Breast epithelium (tissue), 4 donors: Measurements from ENCODE around the gene GLO1. TPM values are rescaled to one million over a fixed set of nuclear protein-coding genes. Genes with fewer than 3 reads are reported as not detected.

ENCODE experiments used
- DNase-seq, 2 donors: peaks; one replicate each; pipeline ENCODE4 v3.0.0-alpha.2; 2019; ENCODE audit warnings: low spot score in 2 of 2
- H3K27ac ChIP-seq, 2 donors: fragments of 200-600 bp; sonication (generic) in 1 of 2; one replicate each; pipeline ENCODE4 v1.5.1; 2016 to 2019; ENCODE audit warnings: mild to moderate bottlenecking in 1 of 2
- H3K27me3 ChIP-seq, 2 donors: fragments of 200-600 bp; sonication (generic) in 1 of 2; one replicate each; pipeline versions ENCODE4 v1.5.1 to v1.6.0; 2017 to 2019; ENCODE audit warnings: control low read depth in 1 of 2, mild to moderate bottlenecking in 1 of 2
- H3K36me3 ChIP-seq: fragments of 200-600 bp; one replicate; pipeline ENCODE4 v1.5.1; 2019
- H3K4me1 ChIP-seq, 2 donors: fragments of 200-600 bp; sonication (generic); one replicate each; pipeline ENCODE4 v1.5.1; 2016 to 2019; ENCODE audit warnings: control low read depth in 1 of 2
- H3K4me3 ChIP-seq, 3 donors: fragments of 200-600 bp; sonication (generic); 1 replicate in 2 of 3; 2 replicates in 1 of 3; pipeline ENCODE4 v1.5.1; 2016 to 2019; ENCODE audit warnings: mild to moderate bottlenecking in 3 of 3, moderate library complexity in 2 of 3
- H3K9me3 ChIP-seq, 2 donors: fragments of 200-600 bp; sonication (generic) in 1 of 2; one replicate each; pipeline ENCODE4 v1.5.1; 2016 to 2019; ENCODE audit warnings: control low read depth in 1 of 2
- POLR2A ChIP-seq: fragments of 450-650 bp; IDR thresholded peaks from one replicate; pipeline ENCODE4 v1.6.1; 2016; ENCODE audit warnings: antibody characterized with exemption, mild to moderate bottlenecking, moderate library complexity
- POLR2AphosphoS5 ChIP-seq, 3 donors: sonication (generic); formaldehyde crosslinking; IDR thresholded peaks; one replicate each; pipeline ENCODE4 v1.6.1; 2017; ENCODE audit warnings: antibody characterized with exemption in 3 of 3
- intact Hi-C: fragments of 100-400 bp; cut with DNase I; formaldehyde crosslinking; loops from one replicate; pipeline ENCODE4 v1.15.1; 2023; ENCODE audit warnings: low total_unique reads
- total RNA-seq, 3 donors: library from RNA; depleted of rRNA; stranded (reverse); fragments of >200 nt; gene quantifications; one replicate each; pipeline ENCODE4 v1.1.0, GENCODE V29; 2016
- TF ChIP-seq, protein P1 (sequence below), 3 donors: fragments of 450-650 bp; IDR thresholded peaks; one replicate each; pipeline ENCODE4 v1.5.1; 2016 to 2017; ENCODE audit warnings: antibody characterized with exemption in 3 of 3, mild to moderate bottlenecking in 3 of 3, moderate library complexity in 3 of 3

GLO1 gene
- total RNA-seq, 3 donors from 2014 or later: 59.0 to 113 (median 79.3) TPM

DNA sequence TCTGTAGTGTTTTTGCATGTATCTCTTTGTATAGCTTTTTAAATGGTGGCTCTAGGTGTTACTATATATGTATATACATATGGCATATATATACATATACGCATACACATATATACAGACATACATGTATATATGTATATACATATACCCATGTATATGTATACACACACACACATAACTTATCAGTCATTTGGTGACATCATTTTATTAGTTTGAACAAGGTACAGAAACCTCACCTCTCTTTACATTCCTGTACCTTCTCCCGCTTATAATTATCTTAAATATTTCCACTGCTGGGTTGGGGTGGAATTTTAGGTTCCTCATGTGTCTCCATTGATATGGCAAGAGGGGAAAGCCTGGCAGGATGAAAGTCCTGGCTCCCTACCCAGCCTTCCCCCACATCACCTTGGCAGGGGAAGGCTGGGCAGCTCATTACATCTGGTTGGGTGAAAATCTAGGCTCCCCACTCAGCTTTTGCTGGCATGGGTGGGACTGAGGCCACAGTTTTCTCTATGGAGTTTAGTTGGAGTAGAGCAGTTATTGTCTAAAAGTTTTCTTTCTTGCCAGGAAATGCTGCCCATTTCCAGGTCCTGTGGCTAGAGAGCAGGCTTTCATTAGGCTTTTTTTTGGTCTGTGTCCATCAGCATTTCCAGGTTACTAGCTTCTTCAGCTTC, 7.6 kb downstream of the GLO1 start:
- Histone ChIP-seq H3K9me3 (peaks cover 0 to 11% of the 10 kb centered on the region in 2 donors), H3K4me3 (no peak overlapping the region), H3K27ac (no peak overlapping the region), H3K36me3 (no peaks in the 10 kb centered on the region), H3K27me3 (no peaks in the 10 kb centered on the region), H3K4me1 (no peaks in the 10 kb centered on the region)
- DNase-seq: no peak
- TF ChIP-seq POLR2A (no peak), POLR2AphosphoS5 (IDR thresholded peaks at IDR 0.05) (no peak)
- TF ChIP-seq, protein P1, sequence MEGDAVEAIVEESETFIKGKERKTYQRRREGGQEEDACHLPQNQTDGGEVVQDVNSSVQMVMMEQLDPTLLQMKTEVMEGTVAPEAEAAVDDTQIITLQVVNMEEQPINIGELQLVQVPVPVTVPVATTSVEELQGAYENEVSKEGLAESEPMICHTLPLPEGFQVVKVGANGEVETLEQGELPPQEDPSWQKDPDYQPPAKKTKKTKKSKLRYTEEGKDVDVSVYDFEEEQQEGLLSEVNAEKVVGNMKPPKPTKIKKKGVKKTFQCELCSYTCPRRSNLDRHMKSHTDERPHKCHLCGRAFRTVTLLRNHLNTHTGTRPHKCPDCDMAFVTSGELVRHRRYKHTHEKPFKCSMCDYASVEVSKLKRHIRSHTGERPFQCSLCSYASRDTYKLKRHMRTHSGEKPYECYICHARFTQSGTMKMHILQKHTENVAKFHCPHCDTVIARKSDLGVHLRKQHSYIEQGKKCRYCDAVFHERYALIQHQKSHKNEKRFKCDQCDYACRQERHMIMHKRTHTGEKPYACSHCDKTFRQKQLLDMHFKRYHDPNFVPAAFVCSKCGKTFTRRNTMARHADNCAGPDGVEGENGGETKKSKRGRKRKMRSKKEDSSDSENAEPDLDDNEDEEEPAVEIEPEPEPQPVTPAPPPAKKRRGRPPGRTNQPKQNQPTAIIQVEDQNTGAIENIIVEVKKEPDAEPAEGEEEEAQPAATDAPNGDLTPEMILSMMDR (IDR thresholded peaks at IDR 0.05): no peak
- intact Hi-C loops: no loop called here

DNA sequence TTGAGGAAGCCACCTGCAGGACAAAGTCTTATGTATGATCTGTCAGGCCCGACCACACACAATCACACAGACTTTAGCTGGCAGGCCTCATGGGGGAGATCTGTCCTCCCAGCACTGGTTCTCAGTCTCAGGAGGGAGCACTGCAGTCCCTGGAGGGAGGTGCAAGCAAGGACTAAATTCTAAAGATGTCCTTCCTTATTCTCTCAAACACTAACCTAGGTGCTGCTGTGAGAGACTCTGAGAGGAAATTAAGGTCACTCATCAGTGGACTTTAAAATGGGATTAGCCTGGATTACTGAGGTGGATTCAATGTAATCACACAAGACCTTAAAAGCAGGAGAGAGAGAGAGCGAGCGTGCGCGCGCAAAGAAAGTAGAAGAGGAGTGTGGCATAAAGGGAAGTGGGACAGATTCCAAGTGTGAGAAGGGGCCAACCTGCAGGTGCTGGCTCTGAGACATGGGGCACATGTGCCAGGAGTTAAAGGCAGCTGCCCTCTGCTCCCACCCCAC, 14.3 kb downstream of the GLO1 start:
- Histone ChIP-seq H3K4me3 (no peak overlapping the region), H3K27ac (no peak overlapping the region), H3K9me3 (no peaks in the 10 kb centered on the region), H3K36me3 (no peaks in the 10 kb centered on the region), H3K27me3 (no peaks in the 10 kb centered on the region), H3K4me1 (no peaks in the 10 kb centered on the region)
- intact Hi-C loops: no loop called here
- TF ChIP-seq POLR2AphosphoS5 (IDR thresholded peaks at IDR 0.05) (no peak), POLR2A (no peak)
- TF ChIP-seq, protein P1 (IDR thresholded peaks at IDR 0.05): no peak
- DNase-seq: no peak

DNA sequence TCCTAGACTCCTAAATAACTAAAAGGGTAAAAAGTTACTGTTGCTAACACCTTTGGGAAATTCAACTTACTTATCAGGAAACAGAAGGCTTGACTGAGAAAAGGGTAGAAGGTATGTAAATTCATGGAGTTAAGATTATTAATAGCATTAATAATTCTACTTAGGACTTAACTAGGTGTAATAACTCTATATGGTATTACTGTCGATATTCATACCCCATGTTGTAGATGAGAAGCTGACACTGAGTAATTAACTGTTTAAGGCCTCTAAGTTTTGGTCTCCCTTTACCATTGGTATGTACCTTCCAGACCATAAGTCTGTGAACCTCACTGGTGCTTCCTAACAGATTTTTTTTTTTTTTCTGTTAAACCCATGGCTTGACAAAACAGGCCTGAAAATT, 15.4 kb downstream of the GLO1 start:
- Histone ChIP-seq H3K27ac (no peak overlapping the region), H3K4me3 (no peak overlapping the region), H3K27me3 (no peaks in the 10 kb centered on the region), H3K4me1 (no peaks in the 10 kb centered on the region), H3K36me3 (peaks cover under 1% of the 10 kb centered on the region), H3K9me3 (no peaks in the 10 kb centered on the region)
- intact Hi-C loops: no loop called here
- no peak for TF ChIP-seq POLR2A
- TF ChIP-seq, protein P1 (IDR thresholded peaks at IDR 0.05): no peak
- TF ChIP-seq POLR2AphosphoS5 (IDR thresholded peaks at IDR 0.05): no peak
- no peak for DNase-seq

DNA sequence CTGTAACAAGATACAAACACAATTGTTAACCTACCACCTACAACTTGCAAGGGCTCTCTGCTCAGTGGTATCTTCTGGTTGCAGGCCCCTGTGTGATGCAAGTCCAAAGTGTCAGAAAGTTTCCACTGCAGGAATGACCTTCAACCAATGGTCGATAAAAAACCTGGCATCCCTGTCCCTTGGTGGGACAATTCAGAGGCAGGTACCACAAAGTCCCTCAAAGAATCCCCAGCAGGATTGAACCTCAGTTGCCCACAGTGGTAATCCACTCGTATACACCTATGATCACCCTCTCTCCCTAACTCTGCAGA, 15.9 kb downstream of the GLO1 start:
- Histone ChIP-seq H3K4me3 (no peak overlapping the region), H3K9me3 (no peaks in the 10 kb centered on the region), H3K36me3 (peaks cover 4% of the 10 kb centered on the region), H3K4me1 (no peaks in the 10 kb centered on the region), H3K27ac (no peak overlapping the region), H3K27me3 (no peaks in the 10 kb centered on the region)
- DNase-seq: no peak
- TF ChIP-seq POLR2A: no peak
- TF ChIP-seq, protein P1 (IDR thresholded peaks at IDR 0.05): no peak
- TF ChIP-seq POLR2AphosphoS5 (IDR thresholded peaks at IDR 0.05): no peak
- intact Hi-C loops: no loop called here

- no peaks in the 10 kb centered on the region for H3K4me1 ChIP-seq
These were observed 16.5 kb downstream of the GLO1 start for GRCh38 chr6:38686270-38687042.

More at GRCh38 chr6:38686270-38687042, 16.5 kb downstream of the GLO1 start:
- intact Hi-C loops: no loop called here
- Histone ChIP-seq H3K27ac (no peak overlapping the region), H3K36me3 (peaks cover 4% of the 10 kb centered on the region), H3K9me3 (no peaks in the 10 kb centered on the region), H3K27me3 (no peaks in the 10 kb centered on the region), H3K4me3 (no peak overlapping the region)
- TF ChIP-seq POLR2AphosphoS5 (IDR thresholded peaks at IDR 0.05) (no peak), POLR2A (no peak)
- TF ChIP-seq, protein P1 (IDR thresholded peaks at IDR 0.05): no peak
- DNase-seq: no peak
